ENCODE measurements around the gene SUPT4H1.

SUPT4H1 gene

DNA sequence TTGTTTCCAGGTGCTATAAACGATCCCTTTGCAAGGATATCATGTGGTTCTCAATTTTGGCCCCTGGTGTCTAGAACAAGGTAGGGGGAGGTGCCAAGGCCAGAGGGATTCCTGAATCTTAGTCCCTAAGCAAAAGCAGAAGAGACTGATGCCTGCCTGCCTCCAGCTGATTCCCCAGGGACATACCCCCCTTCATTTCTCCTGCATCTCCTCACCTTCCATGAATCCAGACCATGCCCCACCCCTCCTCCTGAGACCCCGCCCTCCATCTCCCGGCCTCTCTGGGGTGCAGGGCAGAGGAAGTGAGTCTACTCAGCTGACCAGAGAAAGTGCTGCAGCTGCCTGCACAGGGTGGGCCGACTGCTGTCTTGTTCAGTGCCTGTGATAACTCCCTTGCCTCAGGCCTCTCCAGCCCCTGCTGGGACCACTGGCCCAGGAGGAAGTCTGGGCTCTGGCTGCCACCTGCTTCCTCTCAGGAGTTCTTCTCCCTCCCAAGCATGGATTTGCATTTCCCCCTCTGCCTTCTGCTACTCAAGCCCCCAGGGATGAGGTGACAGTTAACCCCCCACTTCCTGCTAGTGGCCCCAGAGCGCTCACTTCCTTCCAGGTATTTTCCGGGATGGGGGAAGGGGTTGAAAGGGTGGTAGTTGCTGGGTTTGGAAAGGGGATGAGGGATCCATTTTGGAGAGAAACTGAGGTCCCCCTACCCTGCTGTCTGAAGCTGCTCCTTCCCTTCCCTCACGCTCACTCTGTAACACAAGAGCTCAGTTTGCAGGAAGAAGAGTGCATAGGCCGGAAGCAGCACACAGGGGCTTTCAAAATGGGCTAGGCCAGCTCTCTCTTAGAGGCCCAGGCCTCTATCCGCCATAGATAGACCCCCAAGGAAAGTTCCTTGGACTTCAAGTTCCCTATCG is 12.9 kb downstream of the SUPT4H1 start:
- no peak for DNase-seq

- DNase-seq, result no peak
These were observed 13.6 kb downstream of the SUPT4H1 start for GRCh38 chr17:58338454-58338840.

- no peak for DNase-seq
These were observed 14.2 kb downstream of the SUPT4H1 start for GRCh38 chr17:58337600-58338453.

DNA sequence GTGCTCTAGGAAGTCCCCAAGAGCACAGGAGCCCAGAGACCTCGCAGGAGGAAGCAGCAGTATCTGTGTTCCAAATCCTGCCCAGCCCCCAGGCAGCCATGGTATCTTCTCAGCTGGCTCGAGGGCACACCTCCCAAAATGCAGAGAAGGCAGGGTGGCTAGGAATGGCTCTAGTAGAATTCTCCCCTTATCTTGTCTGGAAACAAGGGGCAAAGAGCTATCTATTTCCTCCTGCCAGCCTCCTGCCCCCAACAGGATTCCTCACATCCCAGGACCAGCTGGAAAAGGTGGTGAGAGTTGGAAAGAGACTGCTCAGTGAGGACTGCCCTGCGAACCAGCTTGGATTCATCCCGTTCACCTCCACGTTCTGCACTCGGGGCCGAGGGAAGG is 14.8 kb downstream of the SUPT4H1 start:
- DNase-seq, result no peak

DNA sequence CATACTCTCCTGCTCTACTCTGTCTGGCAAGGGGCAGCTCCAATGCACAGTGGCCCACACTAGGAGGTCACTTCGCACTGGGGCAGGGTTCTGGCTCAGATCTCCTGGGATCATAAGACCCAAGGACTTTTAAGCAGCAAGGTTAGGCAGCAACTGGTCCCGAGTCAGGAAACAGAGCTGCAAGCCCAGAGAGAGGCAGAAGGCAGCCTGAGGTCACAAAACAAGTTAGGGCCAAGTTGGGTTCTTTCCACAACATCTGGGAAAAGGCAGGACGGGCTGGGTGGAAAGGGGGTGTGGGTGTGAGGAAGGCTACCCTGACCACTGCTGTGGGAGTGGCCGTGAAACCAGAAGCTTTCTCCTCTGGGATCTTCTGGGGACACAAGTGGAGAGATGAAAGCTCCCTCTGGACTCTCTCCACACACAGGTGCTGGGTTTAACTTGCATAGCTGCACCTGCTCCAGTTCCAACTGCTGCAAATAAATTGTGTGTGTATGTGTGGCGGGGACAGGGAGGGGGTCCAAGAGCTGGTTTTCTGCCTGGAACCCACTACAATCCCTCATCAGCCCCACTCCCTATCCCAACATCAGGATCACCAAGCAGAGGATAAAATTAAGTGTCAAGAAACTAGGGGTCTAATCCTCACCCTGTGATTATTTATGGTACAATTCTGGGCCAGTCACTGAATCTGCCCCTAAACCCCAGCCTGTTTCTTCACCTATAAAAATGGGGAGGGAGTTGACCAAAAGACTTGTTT is 15.4 kb downstream of the SUPT4H1 start:
- no peak for DNase-seq

DNA sequence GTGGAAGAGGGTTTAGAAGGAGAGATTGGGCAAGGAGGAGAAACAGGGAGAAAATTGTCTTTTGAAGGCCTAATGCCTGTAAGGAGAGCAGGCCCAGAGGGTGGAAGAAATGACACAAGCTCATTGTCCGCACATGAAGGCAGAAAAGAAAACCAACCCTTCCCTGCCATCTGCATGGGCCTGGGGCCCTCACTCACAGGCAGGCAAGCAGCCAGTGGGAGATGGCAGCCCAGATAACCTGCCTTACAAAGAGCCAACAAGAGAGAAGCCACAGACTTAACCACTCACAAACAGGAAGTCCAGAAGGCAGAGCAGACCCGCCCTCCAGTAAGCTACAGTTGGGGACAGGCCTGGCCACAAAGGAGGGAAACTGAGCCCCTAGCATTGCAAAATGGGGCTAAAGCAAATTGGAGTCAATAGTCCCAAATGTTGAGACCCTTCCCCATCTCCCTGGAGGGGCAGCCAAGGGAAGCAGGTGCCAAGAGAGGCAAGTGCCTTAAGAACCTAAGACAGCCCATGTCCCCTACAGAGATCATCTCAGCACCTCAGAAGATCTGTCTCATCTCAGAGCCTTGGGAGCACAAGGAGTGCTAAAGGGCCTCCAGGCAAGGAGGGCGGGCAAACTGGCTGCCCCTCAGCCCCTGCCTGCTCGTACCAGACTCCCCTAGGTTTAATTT is 16.1 kb downstream of the SUPT4H1 start:
- no peak for DNase-seq

GRCh38 chr17:58335061-58335731 is 16.8 kb downstream of the SUPT4H1 start:
- no peak for DNase-seq

GRCh38 chr17:58334661-58335060 is 17.3 kb downstream of the SUPT4H1 start:
- DNase-seq, result no peak

DNA sequence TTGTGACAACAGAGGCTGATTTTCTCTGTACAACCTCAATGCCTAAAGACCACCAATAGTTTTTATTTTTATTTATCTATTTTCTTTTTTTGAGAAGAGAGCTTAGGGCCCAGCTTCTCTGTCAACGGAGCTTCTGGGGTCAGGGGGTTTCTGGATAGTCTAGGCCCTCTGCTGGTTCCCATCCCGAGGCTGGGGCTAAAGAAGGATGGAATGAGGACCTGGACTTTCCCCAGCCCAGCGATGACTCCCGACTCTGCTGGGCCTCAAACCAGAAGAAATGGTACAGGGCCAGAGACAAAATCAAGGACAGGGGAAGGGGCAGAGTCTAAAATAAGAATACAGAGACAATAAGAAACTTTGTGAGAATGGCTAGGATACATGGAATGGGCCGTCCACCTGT is 17.7 kb downstream of the SUPT4H1 start:
- no peak for DNase-seq

- DNase-seq, result no peak
These were observed 18.2 kb downstream of the SUPT4H1 start for GRCh38 chr17:58333736-58334207.

DNA sequence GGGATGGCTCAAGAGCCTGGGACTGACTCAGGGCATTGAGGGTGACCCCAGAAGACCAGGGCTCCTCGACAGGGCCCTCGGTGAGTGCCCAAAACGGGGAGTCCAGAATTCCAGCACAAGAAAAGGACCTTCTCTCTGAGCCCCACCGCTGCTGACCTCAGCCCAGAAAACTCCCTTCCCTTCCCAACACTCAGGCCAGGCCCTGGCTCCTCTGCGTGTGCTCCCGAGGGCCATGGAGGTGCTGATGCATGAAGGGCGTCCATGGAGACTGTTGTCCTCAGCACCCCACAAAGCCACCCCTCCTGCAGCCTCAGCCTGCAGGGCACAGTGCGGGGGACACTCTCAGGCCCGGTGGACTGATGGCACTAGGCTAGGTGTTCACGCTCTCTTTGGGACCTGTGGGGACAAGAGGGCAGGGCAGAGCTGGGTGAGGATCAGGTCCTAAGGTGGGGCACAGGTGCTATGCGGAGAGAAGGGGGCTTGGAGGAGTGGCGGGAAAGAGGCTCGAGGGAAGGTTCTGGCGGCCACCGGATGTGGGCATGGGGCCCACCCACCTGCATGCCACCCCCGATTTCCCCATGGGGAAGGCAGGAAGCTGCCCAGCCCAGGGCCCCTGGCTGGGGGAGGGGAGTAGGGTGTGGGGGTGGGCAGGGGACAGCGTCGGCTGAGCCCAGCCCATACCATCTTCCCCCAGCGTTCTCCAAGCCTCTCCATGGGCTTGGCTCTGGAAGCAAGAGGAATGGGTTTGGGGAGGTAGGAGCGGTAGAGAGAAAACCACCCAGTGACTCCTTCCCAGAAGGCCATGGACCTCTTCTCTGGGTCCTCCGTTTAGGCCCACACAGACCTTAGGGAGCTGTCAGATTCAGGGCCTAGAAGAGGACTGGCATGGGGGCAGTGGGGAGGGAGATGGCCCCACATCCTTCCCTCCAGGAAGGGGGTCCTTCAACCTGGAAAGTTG is 18.9 kb downstream of the SUPT4H1 start:
- no peak for DNase-seq

GRCh38 chr17:58331815-58332777 is 19.9 kb downstream of the SUPT4H1 start:
- no peak for DNase-seq

GRCh38 chr17:58330997-58331814 is 20.8 kb downstream of the SUPT4H1 start:
- no peak for DNase-seq

DNA sequence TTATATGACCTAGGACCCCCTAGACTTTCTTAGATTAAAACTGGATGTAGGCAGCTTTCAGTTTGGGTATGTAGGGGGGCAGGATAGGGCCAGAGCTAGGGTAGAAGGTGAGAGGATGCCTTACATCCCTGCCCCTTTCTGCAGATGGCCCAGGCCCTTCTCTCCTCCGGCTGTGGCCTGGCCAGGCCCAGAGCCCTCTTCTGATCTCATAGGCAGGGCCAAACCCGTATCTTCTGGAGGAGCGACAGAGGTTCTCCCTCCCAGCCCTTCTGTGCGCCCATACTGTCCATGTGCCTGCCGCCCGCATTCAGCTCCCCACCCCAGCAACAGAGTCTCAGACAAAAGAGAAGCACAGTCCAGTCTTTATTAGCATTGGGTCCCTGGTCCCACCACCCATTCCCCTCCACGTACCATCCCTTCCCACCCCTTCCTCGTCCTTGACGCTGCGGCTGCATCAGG is 21.4 kb downstream of the SUPT4H1 start:
- no peak for DNase-seq

DNA sequence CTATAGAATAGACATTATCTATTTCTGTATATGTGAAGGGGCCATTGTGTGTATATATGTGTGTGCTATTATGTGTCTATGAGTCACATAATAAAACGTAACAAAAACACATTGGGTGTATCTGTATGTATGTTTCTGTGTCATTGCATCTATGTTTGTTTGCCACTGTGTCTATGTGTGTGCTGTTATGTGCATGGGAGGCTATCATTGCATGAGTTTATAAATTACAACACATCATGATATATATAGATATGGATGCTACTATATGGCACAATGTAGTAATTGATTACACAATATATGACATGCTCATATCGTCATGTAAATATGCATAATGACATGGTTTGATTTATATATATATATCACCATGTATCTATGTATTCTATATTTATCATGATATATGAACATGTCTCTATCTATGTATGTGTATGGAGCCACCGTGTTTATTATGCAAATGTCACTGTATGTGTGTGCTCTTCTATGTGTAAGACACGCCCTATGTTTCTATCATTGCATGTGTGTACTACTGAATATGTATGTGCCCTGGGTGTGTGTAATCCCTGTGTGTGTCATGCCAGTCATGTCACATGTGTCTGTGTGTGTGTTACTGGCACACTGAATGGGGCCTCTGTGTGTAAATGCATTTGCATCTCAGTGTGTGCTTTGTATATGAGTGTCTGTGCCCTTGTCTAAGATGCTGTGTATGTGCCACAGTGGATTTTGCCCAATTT is 22.0 kb downstream of the SUPT4H1 start:
- no peak for DNase-seq

GRCh38 chr17:58329035-58329809 is 22.8 kb downstream of the SUPT4H1 start:
- DNase-seq, result no peak
